ENCODE results near the gene ALDH3B2. TPM values are rescaled to one million over a fixed set of nuclear protein-coding genes. Genes with fewer than 3 reads are reported as not detected.

ALDH3B2 gene
- total and polyA plus RNA-seq, 2 of the 8 experiments (the other 6 are each of a cell fraction or from before 2014, with no cell fraction given), result not detected

GRCh38 chr11:67634366-67635230, 39.8 kb downstream of the ALDH3B2 start:
- POLR2A ChIA-PET (ENCODE audit: partially characterized antibody), result interaction anchor here (11.7 kb wide), 1 partner anchor 18 kb away, joined by 194 read pairs; no protein-coding TSS in a partner anchor
- FAIRE-seq, result no peak

More at GRCh38 chr11:67634366-67635230, 39.8 kb downstream of the ALDH3B2 start:
- CTCF ChIA-PET (ENCODE audit: partially characterized antibody), result interaction anchor here (0.8 to 10.1 kb wide), 10 partner anchors 11 to 278 kb away, joined by 3 to 117 read pairs (median 3); no protein-coding TSS in a partner anchor
- Histone ChIP-seq H3K9ac (replicated peaks in 1 of 4; ENCODE audit: extremely low read depth in 1 of 4, low read depth in 3 of 4, low read length in 3 of 4) (no peak overlapping the region), H2BK20ac (ENCODE audit: low read length) (0 out of 2 replicates have a peak overlapping the region, but pooled peaks have one; percentile 37), H3K56ac (replicated peaks; ENCODE audit: insufficient read length, low read depth, low read length) (no peak overlapping the region), H2AK5ac (ENCODE audit: low read depth, low read length) (no peak overlapping the region), H4K91ac (replicated peaks; ENCODE audit: insufficient read length, low read length) (no peak overlapping the region), H3K23ac (ENCODE audit: insufficient read length) (no peak overlapping the region), H3K79me1 (ENCODE audit: low read depth, low read length) (no peaks in the 10 kb centered on the region), H4K8ac (ENCODE audit: extremely low read depth, insufficient read depth, low read length) (no peak overlapping the region), H3K4me2 (ENCODE audit: insufficient read depth in 1 of 2, low read depth in 2 of 2, low read length in 2 of 2) (no peak overlapping the region), H2AFZ (ENCODE audit: low read length) (no peak overlapping the region), H3K23me2 (ENCODE audit: low read depth, low read length) (peaks cover 2% of the 10 kb centered on the region; the same call in 1 of the 2 replicates), H3K79me2 (ENCODE audit: control insufficient read depth in 1 of 2, insufficient read depth in 2 of 2, low read length in 2 of 2) (no peaks in the 10 kb centered on the region), H3K9me3 (ENCODE audit: insufficient read depth in 2 of 2, low read depth in 1 of 2, low read length in 1 of 2) (no peaks in the 10 kb centered on the region), H4K5ac (ENCODE audit: insufficient read length, low read depth, low read length) (no peak overlapping the region), H4K20me1 (replicated peaks in 1 of 2; ENCODE audit: control insufficient read depth in 1 of 2, insufficient read depth in 2 of 2, low read length in 2 of 2) (no peaks in the 10 kb centered on the region), H2BK5ac (ENCODE audit: low read depth, low read length) (0 out of 2 replicates have a peak overlapping the region, but pooled peaks have one; percentile 61), H3K4ac (replicated peaks; ENCODE audit: insufficient read length, low read depth, low read length) (no peak overlapping the region), H3K4me3 (ENCODE audit: extremely low read depth in 1 of 4, insufficient read depth in 2 of 4, low read depth in 3 of 4, low read length in 4 of 4) (no peak overlapping the region), H3K27me3 (replicated peaks in 1 of 4; ENCODE audit: control insufficient read depth in 3 of 4, extremely low read depth in 1 of 4, insufficient read depth in 3 of 4, low read length in 3 of 4) (peaks cover 0 to 7% (median 3%) of the 10 kb centered on the region in 4 experiments; a peak in 4 of 7 replicates), H3K18ac (ENCODE audit: extremely low read depth, low read length) (no peak overlapping the region), H3K4me1 (replicated peaks in 1 of 4; ENCODE audit: control insufficient read depth in 3 of 4, insufficient read depth in 4 of 4, low read length in 3 of 4) (peaks cover 0 to 20% (median 12%) of the 10 kb centered on the region in 4 experiments; a peak in 5 of 7 replicates), H2BK120ac (replicated peaks; ENCODE audit: low read depth, low read length) (no peak overlapping the region), H2BK15ac (ENCODE audit: low read length) (peak overlapping the region; percentile 93; the same call in 1 of the 2 replicates), H3K14ac (ENCODE audit: insufficient read length) (no peak overlapping the region), H3K36me3 (ENCODE audit: control insufficient read depth in 2 of 4, insufficient read depth in 4 of 4, low read length in 3 of 4) (no peaks in the 10 kb centered on the region), H3K27ac (ENCODE audit: low read depth, low read length) (no peak overlapping the region), H2BK12ac (ENCODE audit: low read depth, low read length) (no peak overlapping the region)
- WGBS, 2 experiments (ENCODE audit: extremely low coverage in 1 of 2, insufficient coverage in 1 of 2, insufficient read length in 1 of 2, insufficient replicate concordance in 2 of 2, low coverage in 1 of 2, low lambda C conversion rate in 2 of 2, missing lambda C conversion rate in 1 of 2), result 86% methylated on average over 17 of the region's 20 CpGs; no CpG with 5 or more reads in 1 of the 2 experiments
- no peak for DNase-seq (ENCODE audit: low read depth in 1 of 2, low spot score in 2 of 2)
- TF ChIP-seq POLR2A (IDR thresholded peaks at IDR 0.05; ENCODE audit: control extremely low read depth in 1 of 2, low read depth in 2 of 2, low read length in 2 of 2), result no peak; a peak in 1 of 3 replicates
- peak in 2 of 3 experiments; percentile 1 to 8; a peak in 2 of 4 replicates for TF ChIP-seq CTCF (IDR thresholded peaks at IDR 0.05; ENCODE audit: control extremely low read depth in 1 of 3, insufficient read depth in 1 of 3, low read depth in 1 of 3, low read length in 3 of 3)
- TF ChIP-seq KDM4A (IDR thresholded peaks at IDR 0.05; ENCODE audit: low read depth, low read length, severe bottlenecking), result no peak

Data from H1 (cell line).